Nucleus accumbens (tissue), 56 donors: ENCODE results near the gene P2RY14.

Source experiments
- DNase-seq, 56 donors: peaks; one replicate each; lab custom pipeline; 2025; lab: John Stamatoyannopoulos, UW

The P2RY14 gene

DNA sequence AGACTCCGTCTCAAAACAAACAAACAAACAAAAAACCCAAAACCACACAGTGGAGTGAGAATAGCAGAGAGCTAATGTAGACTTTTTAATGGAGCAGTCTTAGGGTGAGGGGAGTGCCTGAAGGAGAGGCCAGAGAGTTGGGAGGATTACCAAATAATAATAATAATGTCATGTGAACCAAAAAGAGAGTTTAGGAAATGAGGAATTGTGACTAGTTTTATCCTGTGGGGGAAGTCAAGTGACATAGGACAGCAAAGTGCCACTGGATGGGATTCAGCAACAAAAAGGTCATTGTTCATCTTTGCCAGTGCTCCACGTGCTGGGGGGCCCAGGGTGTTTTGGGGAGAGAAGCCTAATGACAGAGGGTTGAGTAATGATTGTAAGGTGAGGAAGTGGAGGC lies 25.4 kb upstream of the P2RY14 start:
- DNase-seq, result no peak

DNA sequence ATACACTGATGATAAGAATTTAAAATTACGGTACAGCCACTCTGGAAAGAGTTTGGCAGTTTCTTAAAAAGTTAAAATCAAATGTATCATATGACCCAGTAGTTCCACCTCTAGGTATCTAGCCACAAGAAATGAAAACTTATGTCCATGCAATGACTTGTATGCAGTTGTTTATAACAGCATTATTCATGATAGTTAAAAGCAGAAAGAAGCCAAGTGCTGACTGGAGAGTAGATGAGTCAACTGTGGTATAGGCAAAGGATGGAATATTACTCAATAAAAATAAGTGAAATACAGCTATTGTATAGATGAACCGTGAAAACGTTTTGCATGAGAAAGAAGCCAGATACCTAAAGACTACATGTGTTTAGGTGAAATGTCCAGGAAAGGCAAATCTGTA lies 23.4 kb upstream of the P2RY14 start:
- no peak for DNase-seq

DNA sequence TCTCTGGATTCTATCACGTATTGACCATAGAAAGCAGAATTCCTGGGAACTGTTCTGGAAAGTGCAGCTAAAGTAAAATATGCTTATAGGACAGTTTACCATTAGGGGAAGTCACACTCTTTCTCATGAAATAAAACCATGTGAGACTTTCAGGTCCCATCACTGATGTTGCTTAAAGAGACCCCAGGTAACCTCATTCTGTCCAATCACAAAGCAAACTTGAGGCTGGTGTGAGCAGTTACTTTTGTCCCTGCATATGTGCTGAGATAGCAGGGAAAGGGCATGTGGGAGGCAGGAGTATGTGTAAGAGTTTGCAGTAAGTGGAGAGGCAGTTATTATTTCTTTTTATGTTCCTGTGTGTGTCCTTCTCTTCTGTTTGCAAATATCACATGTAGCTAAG lies 22.2 kb upstream of the P2RY14 start:
- no peak for DNase-seq

DNA sequence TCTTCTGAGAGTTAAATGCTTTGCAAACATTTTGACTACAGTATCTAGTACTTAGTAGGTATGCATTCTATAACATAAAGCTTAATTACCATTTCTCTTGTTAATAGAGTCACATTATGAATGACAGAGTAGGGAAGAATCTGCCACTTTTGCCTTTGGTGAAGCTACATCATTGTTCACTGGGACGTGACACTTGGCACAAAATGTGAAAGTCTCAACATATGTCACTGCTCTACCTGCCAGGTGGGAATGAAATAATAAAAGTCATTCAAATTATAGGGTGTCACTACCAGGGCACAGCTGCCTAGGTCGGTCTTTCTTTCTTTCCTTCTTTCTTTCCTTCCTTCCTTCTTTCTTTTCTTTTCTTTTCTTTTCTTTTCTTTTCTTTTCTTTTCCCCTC lies 20.7 kb upstream of the P2RY14 start:
- DNase-seq, result no peak

DNA sequence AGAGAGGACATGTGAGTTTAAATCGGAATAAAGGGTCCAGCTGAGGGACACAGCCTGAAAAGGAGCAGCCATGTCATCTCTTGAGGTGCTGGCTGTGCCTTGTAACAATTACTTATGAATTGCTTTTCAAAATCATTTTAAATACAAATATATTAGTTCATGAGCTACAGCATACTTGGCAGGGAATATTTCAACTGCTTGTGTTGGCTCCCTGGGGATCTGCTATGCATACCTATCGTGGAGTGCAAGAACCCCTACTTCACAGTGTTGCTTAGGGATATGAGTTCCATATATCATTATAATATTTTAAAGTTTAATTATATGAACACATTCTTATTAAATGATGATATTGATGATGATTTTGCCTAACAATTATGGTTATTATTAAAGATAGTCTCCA lies 19.1 kb upstream of the P2RY14 start:
- no peak for DNase-seq

DNA sequence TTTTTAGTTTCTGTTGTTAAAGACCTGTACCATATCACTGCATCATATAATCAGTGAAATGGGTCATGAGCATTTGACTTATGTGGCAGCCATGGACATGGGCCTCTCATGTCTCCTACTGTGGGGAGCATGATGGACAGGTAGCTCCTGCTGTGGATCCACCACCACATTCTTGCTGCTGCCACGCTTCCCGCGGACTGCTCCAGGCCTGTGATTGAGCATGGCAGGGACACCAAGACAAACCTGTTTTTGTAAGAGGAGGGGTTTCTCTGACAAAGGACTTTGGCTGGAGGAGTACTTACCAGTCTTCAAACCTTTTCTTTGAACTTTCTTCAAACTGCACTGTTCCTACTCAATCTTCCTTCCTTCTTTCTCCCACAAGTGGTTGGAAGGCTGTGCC lies 17.9 kb upstream of the P2RY14 start:
- DNase-seq, result no peak

DNA sequence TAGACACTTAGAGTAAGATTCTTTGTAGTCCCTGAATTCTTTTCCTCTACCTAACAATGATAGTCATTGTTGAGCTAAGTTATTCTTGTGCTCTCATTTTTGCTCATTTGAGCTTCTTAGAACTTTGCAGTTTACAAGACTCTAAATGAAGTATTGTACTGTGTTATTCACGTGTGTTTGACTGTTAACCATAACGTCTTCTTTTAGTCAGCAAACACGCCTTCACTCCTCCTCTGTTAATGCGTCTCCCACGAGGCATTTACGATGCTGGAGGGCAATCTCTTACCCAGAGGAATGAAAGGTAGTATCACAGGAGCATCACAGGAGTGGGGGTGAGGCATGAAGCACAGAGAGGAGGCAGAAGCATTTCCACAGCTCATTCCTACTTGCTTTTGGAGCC lies 14.8 kb upstream of the P2RY14 start:
- peak in 3 of 56 donors; percentile 5 to 15 (median 13) for DNase-seq

DNA sequence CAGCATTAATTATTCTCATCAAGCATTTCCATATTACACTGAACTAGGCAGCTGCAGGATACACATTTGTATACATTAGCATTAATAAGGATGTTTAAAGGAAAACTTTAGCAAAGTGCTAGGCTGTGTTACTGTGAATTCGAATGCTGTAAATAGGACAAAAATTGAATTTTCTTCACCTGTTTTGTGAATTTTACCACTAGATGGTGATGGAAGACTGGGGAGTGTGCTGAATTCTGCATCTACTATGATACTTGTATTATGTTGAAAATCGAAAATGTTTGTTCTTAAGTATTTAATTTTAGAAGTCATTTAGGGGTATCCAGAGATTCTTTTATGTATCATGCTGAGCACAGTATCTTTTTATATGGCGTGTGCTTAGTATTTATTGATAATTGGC lies 12.3 kb upstream of the P2RY14 start:
- DNase-seq, result no peak

DNA sequence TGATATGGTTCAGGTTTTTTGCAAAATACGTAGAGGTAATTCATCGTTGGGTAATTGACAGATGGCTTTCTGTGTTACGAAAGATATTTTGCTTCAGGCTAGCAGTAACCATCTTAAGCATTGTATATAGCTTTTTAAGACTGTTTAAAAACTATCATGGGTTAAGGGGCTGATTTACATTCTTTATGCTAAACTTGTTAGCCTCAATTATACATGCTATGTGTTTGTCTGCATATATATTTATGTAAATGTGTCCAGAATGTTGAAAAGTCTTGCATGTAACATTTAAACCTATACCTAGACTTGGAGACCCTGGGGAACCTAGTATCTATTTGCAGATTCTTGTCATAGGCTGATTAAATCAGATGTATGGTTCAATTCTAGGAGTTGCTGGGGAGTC lies 11.1 kb upstream of the P2RY14 start:
- no peak for DNase-seq

DNA sequence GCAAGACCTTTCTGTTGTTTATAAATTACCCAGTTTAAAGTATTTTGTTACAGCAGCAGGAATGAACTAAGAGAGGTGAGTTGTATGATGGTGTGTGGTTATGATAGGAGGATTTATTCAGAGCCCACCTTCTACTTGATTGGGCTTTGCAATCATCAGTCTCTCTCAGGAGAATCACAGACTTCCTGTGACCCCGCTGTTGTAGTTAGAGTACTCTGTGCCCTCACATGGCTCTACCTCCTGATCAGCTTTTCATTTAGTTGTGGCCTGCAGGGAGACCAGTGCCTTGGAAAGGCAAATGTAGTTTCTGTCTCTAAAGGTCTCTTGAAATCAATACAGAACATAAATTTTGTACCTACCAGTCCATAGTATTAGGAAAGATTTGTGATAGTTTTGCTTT lies 7.6 kb upstream of the P2RY14 start:
- DNase-seq, result no peak

DNA sequence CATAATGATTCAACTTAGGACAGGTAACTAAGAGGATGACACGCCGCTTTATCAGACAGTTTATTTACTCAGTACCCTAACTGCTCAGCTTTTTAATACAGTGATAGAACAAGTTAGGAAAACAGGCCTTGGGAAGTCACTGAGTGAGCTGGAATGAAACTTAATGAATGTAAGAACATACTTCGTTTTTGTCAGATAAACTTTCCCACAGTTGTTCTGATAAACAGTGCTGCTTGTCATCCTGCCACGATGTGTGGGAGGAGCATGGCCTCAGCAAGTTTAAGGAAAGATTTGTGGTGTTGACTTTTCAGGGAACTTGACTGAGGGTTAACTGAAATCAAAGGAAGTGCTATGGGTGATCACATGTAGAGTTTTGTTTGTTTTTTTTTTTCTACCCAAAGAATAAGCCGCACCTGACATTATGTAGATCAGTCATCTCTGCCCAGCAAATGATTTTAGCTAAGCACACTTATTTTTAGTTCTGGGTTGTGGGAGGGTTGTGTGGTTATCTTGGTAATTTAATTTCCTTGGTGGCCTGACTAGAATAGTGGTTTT lies 5.6 kb upstream of the P2RY14 start:
- no peak for DNase-seq

DNA sequence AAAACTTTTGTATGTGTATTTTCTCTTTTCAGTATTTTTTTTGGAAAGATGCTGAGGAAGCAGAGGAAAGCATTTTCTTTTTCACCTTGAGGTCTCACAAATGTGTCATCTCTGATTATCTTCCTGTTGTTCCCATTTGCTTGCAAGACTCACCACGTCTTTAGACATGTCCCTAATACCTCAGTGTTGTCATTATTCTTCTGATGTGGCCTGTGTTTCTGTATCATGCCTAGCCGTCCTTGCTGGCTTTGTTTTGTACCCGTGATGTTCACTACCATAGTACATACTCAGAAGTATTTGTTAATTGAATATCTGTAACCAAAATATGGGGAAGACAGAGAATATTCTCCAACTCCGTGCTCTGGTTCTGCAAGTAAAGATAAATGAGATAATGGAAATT lies 5.0 kb upstream of the P2RY14 start:
- DNase-seq, result no peak

DNA sequence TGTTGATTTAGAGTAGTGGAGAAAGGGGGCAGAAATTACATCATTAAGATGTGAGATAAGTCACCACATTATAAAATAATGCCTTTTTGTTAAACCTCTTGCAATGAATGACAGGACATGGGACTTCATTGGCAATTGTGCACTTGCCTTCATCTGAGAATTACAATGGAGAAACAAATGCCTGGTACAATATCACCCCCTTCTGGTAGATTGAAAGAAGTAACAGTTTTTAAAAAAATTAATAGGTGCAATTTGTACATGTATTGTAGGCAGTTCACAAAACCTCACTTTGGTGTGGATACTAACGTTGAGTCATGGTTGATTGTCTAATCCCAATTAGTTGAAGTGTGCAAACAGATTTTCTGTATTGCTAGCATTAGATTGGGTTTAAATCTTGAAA lies 4.6 kb upstream of the P2RY14 start:
- DNase-seq, result no peak

DNA sequence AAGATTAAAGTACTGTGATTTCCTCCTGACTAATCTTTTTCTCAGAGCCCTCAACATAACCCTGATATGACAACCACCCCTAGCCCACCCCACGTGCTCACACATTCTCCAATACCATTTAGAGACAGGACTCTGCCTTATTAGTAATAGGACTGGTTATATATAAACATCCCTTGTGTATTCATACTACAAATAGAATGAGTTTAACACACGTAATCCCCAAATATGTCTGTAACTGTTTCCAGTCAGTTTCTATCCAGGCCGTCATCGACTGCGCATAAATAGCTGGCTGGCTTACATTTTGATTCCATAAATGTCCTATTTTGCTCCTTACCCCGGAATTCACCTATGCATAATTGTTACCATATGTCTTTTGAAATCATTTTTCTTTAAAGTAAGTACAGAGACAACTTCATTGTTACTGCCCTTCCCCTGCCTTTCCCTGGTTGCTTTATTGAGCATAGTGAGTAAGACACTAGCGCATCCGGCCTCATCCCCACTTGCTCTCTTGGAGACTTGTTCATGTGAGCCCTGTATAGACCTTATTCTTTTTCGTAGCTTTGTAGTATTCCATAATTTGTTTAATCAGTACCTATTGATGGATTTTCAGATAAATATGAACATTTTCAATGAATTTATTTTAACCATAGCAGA lies 3.5 kb upstream of the P2RY14 start:
- DNase-seq, result no peak

DNA sequence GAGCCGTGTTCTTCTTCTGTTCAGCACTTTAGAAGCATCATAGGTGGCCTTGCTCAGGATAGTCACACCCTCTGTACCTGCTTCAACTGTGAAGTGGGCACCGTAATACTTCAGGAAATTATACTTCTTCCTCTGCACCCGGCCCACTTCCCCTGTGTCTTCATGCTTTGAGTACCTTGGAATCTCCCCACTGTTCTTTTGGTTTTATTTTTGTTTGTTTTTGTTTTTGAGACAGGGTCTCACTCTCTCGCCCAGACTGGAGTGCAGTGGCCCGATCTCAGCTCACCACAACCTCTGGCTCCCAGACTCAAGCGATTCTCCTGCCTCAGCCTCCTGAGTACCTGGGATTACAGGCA lies 1.7 kb downstream of the P2RY14 start:
- no peak for DNase-seq

DNA sequence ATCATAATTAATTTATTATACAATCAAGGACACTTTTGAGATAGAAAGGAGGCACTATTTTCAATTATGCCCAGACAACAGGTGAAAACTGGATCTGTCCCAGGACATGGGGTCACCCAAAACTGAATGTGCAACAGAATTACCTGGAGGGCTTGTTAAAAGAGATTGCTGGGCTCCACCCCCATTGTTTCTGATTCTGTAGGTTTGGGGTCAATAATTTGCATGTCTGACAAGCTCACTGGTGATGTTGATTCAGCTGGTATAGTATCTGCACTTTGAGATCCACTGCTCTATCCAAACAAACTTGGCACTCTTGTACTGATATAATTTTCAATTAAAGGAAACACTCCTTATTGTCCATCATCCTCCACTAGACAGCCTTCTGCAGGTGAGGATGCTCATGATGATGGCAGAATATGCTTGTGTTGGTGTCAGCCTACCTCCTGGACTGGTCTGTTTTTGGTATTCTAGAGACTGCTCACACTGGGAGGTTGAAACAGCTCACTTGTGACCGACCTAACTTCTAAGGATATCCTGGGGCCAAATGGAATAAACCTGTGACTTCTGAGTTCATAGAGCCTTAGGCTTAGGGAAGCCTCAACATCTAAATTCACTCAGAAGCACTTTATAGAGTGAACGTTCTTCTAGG lies 2.2 kb downstream of the P2RY14 start:
- no peak for DNase-seq

DNA sequence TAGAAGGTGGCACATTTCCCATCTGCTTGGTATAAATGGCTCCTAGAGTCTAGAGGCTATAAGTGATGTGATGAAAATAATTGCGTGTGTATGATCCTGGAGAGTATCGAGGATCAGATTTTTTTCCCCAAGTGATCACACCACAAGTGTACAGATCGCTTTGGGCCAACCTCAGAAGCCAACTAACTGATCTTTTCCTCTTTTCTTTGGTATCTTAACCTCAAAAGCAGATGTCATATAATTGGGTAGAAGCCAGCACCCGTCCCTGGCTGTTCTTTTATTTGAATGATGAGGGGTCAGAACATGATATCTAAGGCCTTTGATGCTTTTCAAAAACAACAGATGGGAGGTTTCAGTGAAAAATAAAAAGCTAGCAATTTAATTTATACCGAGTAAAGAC lies 3.3 kb downstream of the P2RY14 start:
- no peak for DNase-seq

DNA sequence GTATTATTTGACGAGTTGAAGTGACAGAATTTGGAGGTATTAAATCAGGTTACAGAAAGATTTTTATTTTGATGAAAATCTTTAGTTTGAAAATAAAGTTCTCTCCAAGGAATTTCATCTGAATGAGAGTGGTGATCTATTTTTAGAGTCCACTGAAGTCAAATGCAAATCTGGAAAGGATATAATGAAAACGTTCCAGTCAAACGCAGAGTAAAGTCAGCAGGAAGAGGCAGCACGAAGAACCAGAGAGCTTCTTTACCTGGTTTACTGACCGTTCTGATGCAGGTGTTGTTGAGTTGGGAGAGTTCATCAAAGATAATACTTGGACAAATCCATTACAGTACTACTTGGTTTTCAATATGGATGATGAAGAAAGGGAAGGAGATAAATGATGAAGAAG lies 8.7 kb downstream of the P2RY14 start:
- no peak for DNase-seq

DNA sequence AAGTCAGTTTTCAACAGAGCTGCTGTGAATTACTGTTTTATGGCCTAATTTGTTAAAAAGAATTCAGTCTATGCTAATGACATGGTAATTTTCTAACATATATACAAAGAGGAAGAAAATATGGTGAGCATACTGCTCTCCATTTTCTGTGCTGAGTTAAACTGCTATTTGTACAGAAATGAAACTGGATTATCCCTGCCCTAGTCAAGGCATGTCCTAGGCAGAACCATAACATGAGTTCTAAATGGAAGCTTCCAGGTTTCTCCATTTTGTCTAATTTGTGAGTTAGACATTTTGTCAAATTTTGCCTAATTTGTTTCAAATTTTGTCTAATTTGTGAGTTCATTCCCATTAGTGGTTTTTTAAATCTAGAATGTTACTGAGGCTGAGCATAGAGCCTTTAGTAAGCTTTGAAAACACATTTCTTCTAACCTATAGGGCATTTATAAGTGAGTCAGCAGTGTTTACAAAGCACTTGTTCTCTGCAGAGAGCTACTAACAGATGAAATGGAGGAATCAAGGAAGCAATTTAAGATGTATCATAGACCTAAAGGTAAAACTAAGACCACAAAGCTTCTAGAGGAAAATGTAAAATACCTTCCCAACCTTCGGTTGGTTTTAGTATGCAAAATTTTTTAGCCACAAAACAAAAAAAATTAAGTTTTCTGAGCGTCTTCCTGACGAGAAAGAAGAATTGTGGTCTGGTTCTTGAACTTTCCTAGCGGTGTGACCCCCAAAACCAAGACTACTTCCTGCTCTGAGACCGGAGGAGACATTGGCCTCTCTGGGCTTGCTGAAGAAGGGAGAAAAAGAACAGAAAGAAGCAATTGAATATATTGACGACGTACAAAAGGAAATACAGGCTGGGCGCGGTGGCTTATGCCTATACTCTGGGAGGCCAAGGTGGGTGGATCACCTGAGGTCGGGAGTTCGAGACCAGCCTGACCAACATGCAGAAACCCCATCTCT lies 9.8 kb downstream of the P2RY14 start:
- DNase-seq, result no peak

DNA sequence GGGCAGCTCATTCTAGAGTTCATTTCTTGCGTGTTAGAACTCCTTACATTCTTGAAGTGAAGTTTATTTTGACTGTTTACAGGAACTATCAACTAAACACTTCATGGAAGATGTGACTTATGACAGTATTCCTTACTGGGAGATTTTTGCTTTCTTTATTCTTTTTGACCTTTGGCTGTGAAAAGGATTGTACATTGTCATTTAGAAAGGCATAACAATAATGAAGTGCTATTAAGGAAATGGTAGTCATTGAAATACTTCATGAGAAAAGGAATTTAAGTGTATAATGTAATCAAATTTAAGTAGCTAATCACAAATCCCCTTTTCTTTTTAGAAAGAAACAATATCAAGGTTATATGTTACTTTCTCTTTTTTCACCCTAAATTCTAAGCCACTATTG lies 11.3 kb downstream of the P2RY14 start:
- DNase-seq, result no peak

DNA sequence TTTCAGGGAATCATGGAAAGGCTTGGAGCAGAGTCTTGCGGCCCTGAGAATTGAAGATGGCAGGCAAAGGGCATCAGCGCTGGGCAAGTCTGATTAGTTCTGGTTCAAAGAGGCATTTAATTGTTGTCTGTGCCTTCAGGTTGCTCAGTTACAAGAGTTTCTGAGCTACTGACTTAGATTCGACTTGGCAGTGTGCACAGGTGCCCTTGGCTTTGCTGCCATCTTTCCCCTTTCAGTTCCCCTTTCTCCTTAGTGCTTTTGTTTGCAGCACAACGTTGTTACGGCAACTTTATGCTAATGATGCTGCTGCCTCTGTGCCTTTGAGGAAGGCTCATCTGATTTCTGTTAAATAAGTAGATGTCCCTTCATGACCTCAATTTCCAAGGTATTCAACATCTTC lies 12.5 kb downstream of the P2RY14 start:
- peak in 2 of 56 donors; percentile 7 to 12 for DNase-seq
